Testis (tissue), 2 donors: ENCODE measurements around the gene NAPB.

Experiments used
- CTCF ChIP-seq, 3 experiments: fragments of 450-650 bp in 2 of 3; fragments of 200-600 bp in 1 of 3; sonication (generic) in 1 of 3; IDR thresholded peaks; one replicate each; pipeline ENCODE4 v1.5.1; 2016 to 2019; ENCODE audit warnings: antibody characterized with exemption in 3 of 3, mild to moderate bottlenecking in 2 of 3, moderate library complexity in 1 of 3
- POLR2A ChIP-seq: fragments of 450-650 bp; IDR thresholded peaks from one replicate; pipeline ENCODE4 v1.6.1; 2017; ENCODE audit warnings: antibody characterized with exemption, mild to moderate bottlenecking, moderate library complexity

- no peak for TF ChIP-seq CTCF (IDR thresholded peaks at IDR 0.05)
- TF ChIP-seq POLR2A, result no peak
Observed at GRCh38 chr20:23413862-23414422, 7.3 kb downstream of the NAPB start.
